Mesendoderm (in vitro differentiated cells): ENCODE measurements around the gene BTBD3.

Experiments used
- DNase-seq: peaks from one replicate; pipeline ENCODE4 v3.0.0; 2013
- H2AK5ac ChIP-seq: 2 replicates; pipeline ENCODE4 v1.6.1; 2013; ENCODE audit warnings: low read length, inconsistent platforms
- H2BK120ac ChIP-seq: 2 replicates; pipeline ENCODE4 v1.6.1; 2013; ENCODE audit warnings: low read depth, mild to moderate bottlenecking, low read length, moderate library complexity, mixed read lengths
- H2BK15ac ChIP-seq: replicated peaks from 2 replicates; pipeline ENCODE4 v1.6.1; 2013; ENCODE audit warnings: low read depth, mild to moderate bottlenecking, moderate library complexity
- H2BK5ac ChIP-seq: 2 replicates; pipeline ENCODE4 v1.6.1; 2013; ENCODE audit warnings: low read length, inconsistent platforms
- H3K18ac ChIP-seq: 2 replicates; pipeline ENCODE4 v1.6.1; 2013; ENCODE audit warnings: mild to moderate bottlenecking, low read length, mixed read lengths
- H3K23ac ChIP-seq: one replicate; pipeline ENCODE4 v1.6.1; 2013; ENCODE audit warnings: low read length
- H3K27ac ChIP-seq: 2 replicates; pipeline ENCODE4 v1.5.1; 2013; ENCODE audit warnings: low read depth, mild to moderate bottlenecking, inconsistent platforms, low read length, moderate library complexity
- H3K27me3 ChIP-seq: 2 replicates; pipeline ENCODE4 v1.6.1; 2013; ENCODE audit warnings: low read length, control low read depth, mild to moderate bottlenecking, inconsistent platforms; ENCODE audit not compliant: insufficient read depth, poor library complexity
- H3K36me3 ChIP-seq: 2 replicates; pipeline ENCODE4 v1.6.1; 2013; ENCODE audit warnings: low read length, inconsistent platforms; ENCODE audit not compliant: control insufficient read depth, insufficient read depth
- H3K4ac ChIP-seq: one replicate; pipeline ENCODE4 v1.6.1; 2013; ENCODE audit warnings: low read depth, mild to moderate bottlenecking, low read length, moderate library complexity
- H3K4me1 ChIP-seq: 2 replicates; pipeline ENCODE4 v1.6.1; 2013; ENCODE audit warnings: low read depth, low read length, inconsistent platforms; ENCODE audit not compliant: control insufficient read depth
- H3K4me2 ChIP-seq: 2 replicates; pipeline ENCODE4 v1.6.1; 2013; ENCODE audit warnings: low read length
- H3K4me3 ChIP-seq: 2 replicates; pipeline ENCODE4 v1.5.1; 2013; ENCODE audit warnings: mild to moderate bottlenecking, low read length
- H3K56ac ChIP-seq: one replicate; pipeline ENCODE4 v1.6.1; 2013; ENCODE audit warnings: low read length
- H3K79me1 ChIP-seq: 2 replicates; pipeline ENCODE4 v1.6.1; 2013; ENCODE audit warnings: low read length, inconsistent platforms
- H3K79me2 ChIP-seq: 2 replicates; pipeline ENCODE4 v1.6.1; 2013; ENCODE audit warnings: mild to moderate bottlenecking, low read length; ENCODE audit not compliant: control insufficient read depth, insufficient read depth
- H3K9ac ChIP-seq: 2 replicates; pipeline ENCODE4 v1.6.1; 2013; ENCODE audit warnings: low read length, inconsistent platforms
- H4K5ac ChIP-seq: one replicate; pipeline ENCODE4 v1.6.1; 2013; ENCODE audit warnings: low read length
- H4K8ac ChIP-seq: one replicate; pipeline ENCODE4 v1.6.1; 2013; ENCODE audit warnings: low read depth, mild to moderate bottlenecking, control low read depth, low read length, moderate library complexity
- WGBS: extraction: QIAGEN DNeasy Blood & Tissue Kit; methylation state at CpG from one replicate; pipeline ENCODE4 v1.1.7; 2013; ENCODE audit warnings: low lambda C conversion rate, missing lambda C conversion rate; ENCODE audit not compliant: insufficient coverage; ENCODE audit errors: extremely low coverage; 5-methylcytosine and 5-hydroxymethylcytosine counted together

BTBD3 gene

GRCh38 chr20:11957911-11958310, 40.2 kb downstream of the BTBD3 start:
- no peaks in the 10 kb centered on the region for H3K36me3 ChIP-seq
- no peak overlapping the region for H3K4me3 ChIP-seq
- no peak overlapping the region for H2BK120ac ChIP-seq
- H3K23ac ChIP-seq = no peak overlapping the region
- H3K27ac ChIP-seq = no peak overlapping the region
- no peak overlapping the region for H3K4me2 ChIP-seq
- no peak overlapping the region for H3K9ac ChIP-seq
- no peak overlapping the region for H2BK15ac ChIP-seq
- no peak overlapping the region for H3K4ac ChIP-seq
- H3K56ac ChIP-seq = no peak overlapping the region
- no peaks in the 10 kb centered on the region for H3K79me1 ChIP-seq
- H3K4me1 ChIP-seq = no peaks in the 10 kb centered on the region
- no peak for DNase-seq
- no peak overlapping the region for H3K18ac ChIP-seq
- no peaks in the 10 kb centered on the region for H3K79me2 ChIP-seq
- H3K27me3 ChIP-seq = no peaks in the 10 kb centered on the region
- H2BK5ac ChIP-seq = no peak overlapping the region
- H4K5ac ChIP-seq = no peak overlapping the region
- H2AK5ac ChIP-seq = no peak overlapping the region
- no peak overlapping the region for H4K8ac ChIP-seq

GRCh38 chr20:11958855-11959254, 41.2 kb downstream of the BTBD3 start:
- no CpG with 5 or more reads among the region's 24 CpGs for WGBS

GRCh38 chr20:11965602-11966001, 47.9 kb downstream of the BTBD3 start:
- Histone ChIP-seq H3K79me1 (no peaks in the 10 kb centered on the region), H2BK15ac (no peak overlapping the region), H4K8ac (no peak overlapping the region), H3K4me2 (no peak overlapping the region), H2BK120ac (no peak overlapping the region), H2BK5ac (no peak overlapping the region), H3K79me2 (no peaks in the 10 kb centered on the region), H3K56ac (no peak overlapping the region), H3K27me3 (no peaks in the 10 kb centered on the region), H3K4me3 (no peak overlapping the region), H2AK5ac (no peak overlapping the region), H3K23ac (no peak overlapping the region), H3K36me3 (no peaks in the 10 kb centered on the region), H4K5ac (no peak overlapping the region), H3K9ac (no peak overlapping the region), H3K4me1 (no peaks in the 10 kb centered on the region), H3K4ac (no peak overlapping the region), H3K18ac (no peak overlapping the region), H3K27ac (no peak overlapping the region)
- no CpG with 5 or more reads among the region's 1 CpG for WGBS
- peak; percentile 7 for DNase-seq

More at GRCh38 chr20:11958855-11959254, 41.2 kb downstream of the BTBD3 start:
- no peak overlapping the region for H3K4me2 ChIP-seq
- H4K8ac ChIP-seq = no peak overlapping the region
- no peaks in the 10 kb centered on the region for H3K27me3 ChIP-seq
- no peak overlapping the region for H3K56ac ChIP-seq
- H3K18ac ChIP-seq = no peak overlapping the region
- DNase-seq = no peak
- no peak overlapping the region for H3K9ac ChIP-seq
- no peak overlapping the region for H3K4ac ChIP-seq
- H3K23ac ChIP-seq = no peak overlapping the region
- H3K79me1 ChIP-seq = no peaks in the 10 kb centered on the region
- H2AK5ac ChIP-seq = no peak overlapping the region
- no peak overlapping the region for H4K5ac ChIP-seq
- no peak overlapping the region for H2BK120ac ChIP-seq
- H3K4me1 ChIP-seq = no peaks in the 10 kb centered on the region
- H3K36me3 ChIP-seq = no peaks in the 10 kb centered on the region
- no peak overlapping the region for H3K27ac ChIP-seq
- no peaks in the 10 kb centered on the region for H3K79me2 ChIP-seq
- H2BK15ac ChIP-seq = no peak overlapping the region
- H2BK5ac ChIP-seq = no peak overlapping the region
- H3K4me3 ChIP-seq = no peak overlapping the region

GRCh38 chr20:11966186-11966585, 48.5 kb downstream of the BTBD3 start:
- no peak overlapping the region for H2BK5ac ChIP-seq
- H4K8ac ChIP-seq = no peak overlapping the region
- no peak overlapping the region for H3K4ac ChIP-seq
- no peak overlapping the region for H3K23ac ChIP-seq
- no peaks in the 10 kb centered on the region for H3K36me3 ChIP-seq
- H4K5ac ChIP-seq = no peak overlapping the region
- no peak overlapping the region for H2AK5ac ChIP-seq
- no CpG with 5 or more reads among the region's 3 CpGs for WGBS
- no peak overlapping the region for H3K56ac ChIP-seq
- no peaks in the 10 kb centered on the region for H3K27me3 ChIP-seq
- no peak for DNase-seq
- no peak overlapping the region for H2BK15ac ChIP-seq
- no peaks in the 10 kb centered on the region for H3K79me2 ChIP-seq
- no peak overlapping the region for H2BK120ac ChIP-seq
- no peaks in the 10 kb centered on the region for H3K79me1 ChIP-seq
- no peak overlapping the region for H3K27ac ChIP-seq
- H3K18ac ChIP-seq = no peak overlapping the region
- H3K9ac ChIP-seq = no peak overlapping the region
- no peak overlapping the region for H3K4me3 ChIP-seq
- no peaks in the 10 kb centered on the region for H3K4me1 ChIP-seq
- H3K4me2 ChIP-seq = no peak overlapping the region

GRCh38 chr20:11970243-11970836, 52.6 kb downstream of the BTBD3 start:
- Histone ChIP-seq H3K4ac (no peak overlapping the region), H3K79me1 (no peaks in the 10 kb centered on the region), H2BK120ac (no peak overlapping the region), H3K79me2 (no peaks in the 10 kb centered on the region), H3K27ac (no peak overlapping the region), H3K36me3 (no peaks in the 10 kb centered on the region), H3K27me3 (no peaks in the 10 kb centered on the region), H3K23ac (no peak overlapping the region), H3K4me2 (no peak overlapping the region), H4K5ac (no peak overlapping the region), H3K56ac (no peak overlapping the region), H3K4me1 (no peaks in the 10 kb centered on the region), H2BK5ac (no peak overlapping the region), H3K18ac (no peak overlapping the region), H2AK5ac (no peak overlapping the region), H4K8ac (no peak overlapping the region), H2BK15ac (no peak overlapping the region), H3K9ac (no peak overlapping the region), H3K4me3 (no peak overlapping the region)
- no peak for DNase-seq
- WGBS = no CpG with 5 or more reads among the region's 3 CpGs

GRCh38 chr20:11972478-11972877, 54.8 kb downstream of the BTBD3 start:
- Histone ChIP-seq H3K79me2 (no peaks in the 10 kb centered on the region), H3K27me3 (no peaks in the 10 kb centered on the region), H3K56ac (no peak overlapping the region), H4K8ac (no peak overlapping the region), H3K9ac (no peak overlapping the region), H4K5ac (no peak overlapping the region), H2BK5ac (no peak overlapping the region), H3K4me1 (no peaks in the 10 kb centered on the region), H2BK120ac (no peak overlapping the region), H2AK5ac (no peak overlapping the region), H3K23ac (no peak overlapping the region), H3K4me2 (no peak overlapping the region), H3K18ac (no peak overlapping the region), H3K27ac (no peak overlapping the region), H3K4me3 (no peak overlapping the region), H3K79me1 (no peaks in the 10 kb centered on the region), H3K36me3 (no peaks in the 10 kb centered on the region), H3K4ac (no peak overlapping the region), H2BK15ac (no peak overlapping the region)
- WGBS = no CpG with 5 or more reads among the region's 2 CpGs
- DNase-seq = no peak
